HG03060 (cell line): Measurements from ENCODE around the gene GALR1.
"Not testable (repeated sequence)": the region's sequence is repeated elsewhere in the genome, so short reads cannot be mapped to it uniquely, and the experiment has no call there.

ENCODE experiments used
- ATAC-seq: cut with Tn5 transposase; IDR thresholded peaks from one replicate; pipeline ENCODE4 v1.9.1; 2021; ENCODE audit warnings: low read depth, moderate number of reproducible peaks; ENCODE audit not compliant: unreplicated experiment

GALR1 gene

GRCh38 chr18:77250501-77250925, 865 bp downstream of the GALR1 start:
- no peak for ATAC-seq

GRCh38 chr18:77250926-77251729, 1.5 kb downstream of the GALR1 start:
- ATAC-seq, result no peak

- no peak for ATAC-seq
These were observed 2.0 kb downstream of the GALR1 start for GRCh38 chr18:77251730-77252050.

GRCh38 chr18:77254711-77255405, 5.2 kb downstream of the GALR1 start:
- ATAC-seq, result no peak

GRCh38 chr18:77255426-77256105, 5.9 kb downstream of the GALR1 start:
- no peak for ATAC-seq

GRCh38 chr18:77262643-77263465, 13.2 kb downstream of the GALR1 start:
- no peak for ATAC-seq

- no peak for ATAC-seq
These were observed 13.8 kb downstream of the GALR1 start for GRCh38 chr18:77263466-77263763.

GRCh38 chr18:77267969-77268368, 18.3 kb downstream of the GALR1 start:
- ATAC-seq, result no peak

- ATAC-seq, result no peak
These were observed 18.8 kb downstream of the GALR1 start for GRCh38 chr18:77268456-77268855.

- no peak for ATAC-seq
These were observed 22.2 kb downstream of the GALR1 start for GRCh38 chr18:77271576-77272481.

GRCh38 chr18:77290841-77291240, 41.2 kb downstream of the GALR1 start:
- ATAC-seq, result not testable (repeated sequence)

GRCh38 chr18:77298172-77298571, 48.5 kb downstream of the GALR1 start:
- no peak for ATAC-seq

GRCh38 chr18:77299706-77300105, 50.1 kb downstream of the GALR1 start:
- no peak for ATAC-seq

- ATAC-seq, result no peak
These were observed 50.9 kb downstream of the GALR1 start for GRCh38 chr18:77300579-77300978.

- ATAC-seq, result no peak
These were observed 54.6 kb downstream of the GALR1 start for GRCh38 chr18:77304268-77304667.

- ATAC-seq, result no peak
These were observed 56.0 kb downstream of the GALR1 start for GRCh38 chr18:77305676-77306075.

GRCh38 chr18:77308216-77308615, 58.6 kb downstream of the GALR1 start:
- ATAC-seq, result no peak

- no peak for ATAC-seq
These were observed 64.9 kb downstream of the GALR1 start for GRCh38 chr18:77314511-77314910.

- no peak for ATAC-seq
These were observed 65.3 kb downstream of the GALR1 start for GRCh38 chr18:77314952-77315351.

- no peak for ATAC-seq
These were observed 66.4 kb downstream of the GALR1 start for GRCh38 chr18:77316008-77316407.
